GM21381 (cell line): ENCODE data around the gene ISG15.

Source experiments
- ATAC-seq: cut with Tn5 transposase; IDR thresholded peaks from one replicate; pipeline ENCODE4 v1.9.1; 2021; ENCODE audit warnings: mild to moderate bottlenecking, moderate library complexity; ENCODE audit not compliant: unreplicated experiment

The ISG15 gene

GRCh38 chr1:1013105-1013921 lies at the start of gene ISG15:
Gene ISG15 (plus strand): TSS chr1:1013497. CDS start chr1:1013574, 77 bp downstream.
- ATAC-seq, result peak; percentile 81

DNA sequence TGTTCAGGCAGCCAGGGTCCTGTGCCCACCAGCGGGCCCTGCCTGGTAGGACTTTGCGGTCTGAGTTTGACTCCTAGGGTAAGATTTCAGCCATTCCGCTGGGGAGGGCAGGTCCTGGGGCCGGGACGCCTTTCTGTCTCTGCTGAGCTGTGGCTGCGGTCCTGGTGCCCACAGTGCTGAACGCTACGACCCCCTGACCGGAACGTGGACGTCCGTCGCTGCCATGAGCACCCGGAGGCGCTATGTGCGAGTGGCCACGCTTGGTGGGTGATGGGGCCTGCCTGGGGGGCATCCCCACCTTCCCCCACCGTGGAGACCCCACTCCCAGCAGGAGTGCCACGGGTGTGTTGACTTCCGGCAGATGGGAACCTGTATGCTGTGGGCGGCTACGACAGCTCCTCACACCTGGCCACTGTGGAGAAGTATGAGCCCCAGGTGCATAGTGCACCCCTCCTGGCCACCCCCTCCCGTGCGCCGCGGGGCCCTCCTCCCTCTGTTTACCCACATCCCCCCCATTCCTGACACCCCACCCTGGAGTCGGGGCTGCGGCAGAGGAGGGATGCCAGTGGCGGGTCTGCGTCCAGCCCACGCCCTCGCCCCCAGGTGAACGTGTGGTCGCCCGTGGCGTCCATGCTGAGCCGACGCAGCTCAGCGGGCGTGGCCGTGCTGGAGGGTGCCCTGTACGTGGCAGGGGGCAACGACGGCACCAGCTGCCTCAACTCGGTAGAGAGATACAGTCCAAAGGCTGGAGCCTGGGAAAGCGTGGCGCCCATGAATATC lies 49.4 kb upstream of the ISG15 start:
- ATAC-seq, result no peak

- ATAC-seq, result no peak
Observed at GRCh38 chr1:964691-965525, 48.4 kb upstream of the ISG15 start.

DNA sequence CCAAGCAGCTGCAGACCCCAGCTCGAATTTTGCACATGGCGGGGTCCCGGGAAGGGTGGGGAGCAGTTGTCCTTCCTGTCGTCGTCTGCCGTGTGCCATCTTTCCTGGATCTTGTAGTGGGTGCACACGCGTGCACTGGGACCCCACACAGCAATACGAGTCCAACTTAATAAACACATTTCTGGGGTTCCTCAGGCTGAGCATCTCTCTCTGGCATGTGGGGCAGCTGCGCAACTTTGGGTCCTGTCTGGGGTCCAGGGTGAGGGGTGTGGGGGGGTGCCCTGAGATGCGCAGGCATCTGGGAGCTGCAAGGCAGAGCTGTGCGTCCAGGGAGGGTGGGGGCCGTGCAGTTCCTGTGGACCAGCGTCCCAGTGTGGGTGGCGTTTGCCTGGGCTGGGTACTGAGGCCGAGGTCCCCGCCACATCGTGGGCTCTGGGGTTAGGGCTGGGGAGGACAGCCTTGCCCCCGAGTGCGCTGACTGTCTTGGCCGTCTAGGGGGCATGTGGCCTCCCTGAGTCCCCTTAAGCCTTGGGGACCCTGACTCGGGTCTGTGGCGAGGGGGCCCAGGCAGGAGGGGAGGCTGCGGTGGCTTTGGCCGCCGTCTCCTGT lies 47.7 kb upstream of the ISG15 start:
- ATAC-seq, result no peak

DNA sequence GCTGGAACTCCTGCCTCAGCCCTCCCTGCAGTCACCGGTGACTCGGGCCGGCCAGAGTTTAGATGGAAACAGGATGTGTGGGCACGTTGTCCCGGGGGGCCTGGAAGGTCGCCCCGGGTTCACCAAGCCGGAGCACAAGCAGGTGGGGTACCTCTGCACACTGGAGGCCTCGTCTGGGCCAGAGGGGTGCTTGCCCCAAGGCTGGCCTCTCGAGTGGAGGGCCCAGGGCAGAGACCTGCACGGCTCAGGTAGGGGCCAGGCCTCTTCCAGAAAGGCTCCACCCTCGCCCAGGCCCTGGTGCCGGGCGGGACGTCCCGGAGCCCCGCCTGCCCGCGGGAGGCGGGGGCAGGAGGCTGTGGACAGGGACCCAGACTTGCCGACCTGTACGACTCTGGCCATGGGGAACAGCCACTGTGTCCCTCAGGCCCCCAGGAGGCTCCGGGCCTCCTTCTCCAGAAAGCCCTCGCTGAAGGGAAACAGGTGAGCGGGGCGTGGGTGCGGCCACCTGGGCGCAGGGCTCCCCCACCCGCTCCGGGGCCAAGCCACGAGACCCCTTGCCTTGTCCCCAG lies 47.1 kb upstream of the ISG15 start, which contains the start of gene PLEKHN1:
Gene PLEKHN1, plus strand, starts transcription at position 348 of the 569 bp plus-strand sequence. Its CDS starts 50 bp downstream, at position 398.
- peak; percentile 18 for ATAC-seq

- ATAC-seq, result peak; percentile 68
Observed at GRCh38 chr1:966704-967300, 46.5 kb upstream of the ISG15 start.

DNA sequence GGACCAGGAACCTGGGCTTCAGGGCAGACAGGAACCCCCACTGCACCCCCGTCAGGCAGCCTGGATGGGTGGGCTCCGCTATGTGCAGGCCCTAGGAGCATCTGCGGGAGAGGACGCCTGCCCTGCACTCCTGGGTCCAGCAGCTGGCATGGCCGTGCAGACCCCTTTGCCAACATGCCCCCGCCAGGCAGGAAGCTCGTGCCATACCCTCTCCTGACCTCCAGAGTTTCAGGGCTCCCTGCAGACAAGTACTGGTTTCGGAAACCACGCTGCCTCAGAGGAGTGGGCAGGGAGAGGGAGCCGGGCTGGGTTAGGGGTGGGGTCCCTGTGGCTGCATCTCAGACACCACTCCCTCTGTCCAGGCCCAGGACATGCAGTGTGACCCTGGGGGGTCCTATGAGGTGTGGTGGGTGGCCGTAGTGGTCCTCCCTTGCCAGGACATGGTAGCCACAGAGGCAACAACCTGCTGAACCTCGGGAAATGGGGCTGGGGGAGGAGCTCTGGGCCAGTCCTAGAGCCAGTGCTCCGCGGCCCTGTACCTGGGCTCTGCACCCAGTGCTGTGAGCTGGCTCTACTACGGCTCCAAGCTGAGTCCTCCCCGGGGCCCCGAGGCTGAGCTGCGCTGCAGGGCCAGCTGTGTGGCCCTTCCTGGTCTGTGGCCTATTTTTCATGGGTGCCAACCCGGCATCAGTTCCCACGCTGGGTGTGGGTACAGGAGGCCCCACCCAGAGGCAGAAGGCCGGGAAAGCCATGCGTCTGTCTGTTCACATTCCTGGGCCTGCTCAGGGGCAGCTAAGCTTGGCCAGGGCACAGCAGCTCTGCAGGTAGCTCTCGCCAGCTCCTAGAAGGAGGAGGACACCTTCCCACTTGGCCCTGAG lies 45.6 kb upstream of the ISG15 start:
- no peak for ATAC-seq

DNA sequence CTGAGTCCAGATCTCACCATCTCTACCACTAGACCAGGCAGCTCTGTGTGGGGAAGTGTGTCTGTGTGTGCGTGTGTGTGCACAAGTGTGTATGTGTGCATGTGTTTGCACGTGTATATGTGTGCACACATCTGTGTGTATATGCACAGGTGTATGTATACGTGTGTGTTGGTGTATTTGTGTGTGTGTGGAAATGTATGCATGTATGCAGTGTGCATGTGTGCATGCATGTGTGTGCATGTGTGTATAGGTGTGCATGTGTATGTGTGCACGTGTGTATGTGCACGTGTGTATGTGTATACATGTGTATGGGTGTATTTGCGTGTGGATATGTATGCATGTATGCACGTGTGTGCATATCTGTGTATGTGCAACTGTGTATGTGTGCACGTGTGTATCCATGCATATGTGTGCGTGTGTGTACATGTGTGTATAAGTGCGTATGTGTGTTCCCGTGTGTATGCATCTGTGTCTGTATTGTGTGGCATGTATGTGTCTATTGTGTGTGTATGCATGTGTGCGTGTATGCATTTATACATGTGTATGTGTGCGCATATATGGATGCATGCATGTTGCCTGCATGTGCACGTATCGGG lies 43.9 kb upstream of the ISG15 start:
- ATAC-seq, result no peak

- no peak for ATAC-seq
Observed at GRCh38 chr1:970242-970972, 42.9 kb upstream of the ISG15 start.

- ATAC-seq, result no peak
Observed at GRCh38 chr1:970973-971730, 42.1 kb upstream of the ISG15 start.

GRCh38 chr1:971751-972506 lies 41.4 kb upstream of the ISG15 start:
- ATAC-seq, result no peak

- ATAC-seq, result no peak
Observed at GRCh38 chr1:972726-973458, 40.4 kb upstream of the ISG15 start.

DNA sequence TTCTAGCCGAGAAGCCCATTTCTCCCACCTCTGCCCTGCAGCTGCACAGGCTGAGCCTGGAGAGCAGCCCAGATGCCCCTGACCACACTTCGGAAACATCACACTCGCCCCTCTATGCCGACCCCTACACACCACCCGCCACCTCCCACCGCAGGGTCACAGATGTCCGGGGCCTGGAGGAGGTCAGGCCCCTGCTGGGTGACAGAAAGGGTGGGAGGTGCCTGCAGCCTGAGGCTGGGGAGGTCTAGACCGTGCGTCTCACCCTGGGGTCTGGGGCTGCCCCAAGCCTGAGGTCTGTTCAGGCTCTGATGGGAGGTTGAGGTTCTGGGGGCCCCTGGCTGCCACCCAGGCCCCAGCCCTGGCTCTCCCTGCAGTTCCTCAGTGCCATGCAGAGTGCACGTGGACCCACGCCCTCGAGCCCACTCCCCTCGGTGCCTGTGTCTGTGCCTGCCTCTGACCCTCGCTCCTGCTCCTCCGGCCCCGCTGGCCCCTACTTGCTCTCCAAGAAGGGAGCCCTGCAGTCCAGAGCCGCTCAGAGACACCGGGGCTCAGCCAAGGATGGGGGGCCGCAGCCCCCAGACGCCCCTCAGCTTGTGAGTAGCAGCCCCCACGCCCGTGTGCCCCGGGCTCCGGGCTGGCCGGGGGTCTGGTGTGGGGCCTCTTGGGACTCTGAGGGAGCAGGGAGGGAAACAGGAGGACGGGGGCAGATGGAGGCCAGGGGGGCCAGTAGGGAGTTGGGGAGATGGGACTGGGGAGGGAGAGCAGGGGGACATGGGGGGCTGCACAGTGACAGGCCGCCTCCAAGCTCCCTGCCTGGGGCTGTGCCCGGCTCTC lies 39.6 kb upstream of the ISG15 start:
- no peak for ATAC-seq

- ATAC-seq, result no peak
Observed at GRCh38 chr1:974293-974640, 39.0 kb upstream of the ISG15 start.
